KBM-7 (cell line): ENCODE data around the gene SLAMF7.
A peak's percentile ranks its signal among the peaks of the same experiment; 100 is the strongest.

ENCODE experiments used
- DNase-seq: peaks from one replicate; pipeline ENCODE4 v3.0.0-alpha.2; 2015
- in situ Hi-C: fragments of 300-500 bp; cut with MboI; formaldehyde crosslinking; loops from 2 replicates; pipeline ENCODE4 v1.14.3; 2020; ENCODE audit warnings: low sequenced_read_pairs, low pct_unique_long_range_greater_than_20kb, mixed read lengths

SLAMF7 gene

DNA sequence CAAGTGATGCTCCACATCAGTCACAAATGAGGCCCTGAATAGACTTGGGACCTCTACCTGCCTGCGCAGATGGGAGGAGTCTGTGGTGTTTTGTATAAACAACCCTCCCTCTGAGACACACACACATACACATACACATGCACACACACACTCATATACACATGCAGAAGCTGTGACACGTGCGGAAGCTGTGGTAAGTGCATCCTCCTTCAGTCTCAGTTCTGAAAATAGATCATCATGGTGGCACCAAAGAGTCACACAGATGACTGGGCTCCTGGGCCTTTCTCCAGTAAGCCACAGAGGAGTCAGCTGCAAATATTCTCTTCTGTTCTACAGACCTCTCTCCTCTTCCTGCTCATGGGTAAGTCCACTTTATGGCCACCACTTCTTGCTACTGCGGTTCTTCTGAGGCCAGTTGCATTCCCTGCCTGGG, 56.9 kb downstream of the SLAMF7 start, which contains the start of gene LY9:
LY9 (plus strand) TSS at position 224 of the 433 bp plus-strand sequence; CDS start at position 238, 14 bp downstream.
- peak; percentile 43 for DNase-seq

DNA sequence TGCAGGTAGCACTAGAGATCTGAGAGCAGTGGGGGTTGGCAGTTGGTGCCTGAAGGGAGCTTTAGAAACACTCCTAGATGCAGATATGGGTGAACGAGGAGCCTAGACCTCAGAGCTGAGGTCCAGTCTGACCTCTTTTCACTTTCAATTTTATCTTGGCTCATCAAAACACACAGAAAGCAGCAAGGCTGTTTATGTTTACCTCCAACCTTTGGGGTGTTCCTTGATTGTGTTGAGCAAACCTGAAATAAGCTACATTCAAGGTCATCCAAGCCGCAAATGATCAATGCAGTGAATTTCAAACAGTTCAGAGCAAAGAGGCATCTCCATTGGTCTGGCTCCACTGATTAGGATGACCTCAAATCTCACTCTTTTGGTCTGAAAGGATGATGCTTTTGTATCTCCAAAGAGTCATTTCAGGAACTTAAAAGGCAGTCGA, 58.2 kb downstream of the SLAMF7 start:
- in situ Hi-C loops = no loop called here
- no peak for DNase-seq

More for the DNA sequence above, 56.9 kb downstream of the SLAMF7 start, which contains the start of gene LY9:
- in situ Hi-C loops = no loop called here

DNA sequence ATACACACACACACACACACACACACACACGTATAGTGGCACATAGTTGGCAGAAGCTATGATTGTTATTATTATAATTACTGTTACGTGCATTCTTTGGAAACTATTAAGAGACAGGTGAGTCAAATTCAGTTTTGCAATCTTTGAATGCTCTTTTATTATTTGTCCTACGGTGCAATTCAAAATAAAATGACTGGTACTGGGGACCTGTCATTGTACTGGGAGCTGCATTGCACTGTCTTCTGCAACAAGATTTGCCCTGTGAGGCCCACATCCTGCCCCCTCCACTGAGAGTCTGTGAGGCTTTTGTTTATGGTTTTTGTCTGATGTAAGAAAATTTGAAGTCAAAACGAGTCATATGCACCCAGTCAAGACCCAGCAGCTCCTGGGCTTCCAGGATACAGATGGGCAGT, 58.8 kb downstream of the SLAMF7 start:
- no peak for DNase-seq
- in situ Hi-C loops = no loop called here

DNA sequence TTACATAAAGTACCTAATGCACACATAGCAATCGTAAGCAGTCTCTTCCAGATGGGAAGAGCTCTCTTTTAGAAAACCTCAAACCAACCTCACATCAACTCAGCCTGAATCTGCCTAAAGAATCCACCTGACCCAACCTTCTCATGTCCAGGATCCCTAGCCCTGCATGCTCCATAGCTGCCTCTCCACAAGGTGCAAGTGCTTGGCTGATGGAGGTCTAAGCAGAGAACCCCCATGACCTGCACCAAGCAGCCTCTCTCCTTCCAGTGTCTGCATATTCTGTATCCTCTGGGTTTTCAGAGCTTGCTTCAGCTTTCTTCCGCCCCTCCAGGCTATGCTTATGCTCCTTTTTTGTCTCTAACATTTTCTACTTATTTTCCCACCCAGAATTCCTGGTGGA, 59.4 kb downstream of the SLAMF7 start:
- in situ Hi-C loops = no loop called here
- no peak for DNase-seq

DNA sequence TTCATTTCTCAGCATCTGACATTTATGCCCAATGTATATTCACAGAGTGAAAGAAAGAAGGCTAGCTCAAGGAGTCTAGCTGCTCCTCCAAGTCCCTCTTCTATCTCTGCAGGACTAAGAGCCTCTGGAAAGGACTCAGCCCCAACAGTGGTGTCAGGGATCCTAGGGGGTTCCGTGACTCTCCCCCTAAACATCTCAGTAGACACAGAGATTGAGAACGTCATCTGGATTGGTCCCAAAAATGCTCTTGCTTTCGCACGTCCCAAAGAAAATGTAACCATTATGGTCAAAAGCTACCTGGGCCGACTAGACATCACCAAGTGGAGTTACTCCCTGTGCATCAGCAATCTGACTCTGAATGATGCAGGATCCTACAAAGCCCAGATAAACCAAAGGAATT, 60.6 kb downstream of the SLAMF7 start:
- DNase-seq = no peak
- in situ Hi-C loops = no loop called here

DNA sequence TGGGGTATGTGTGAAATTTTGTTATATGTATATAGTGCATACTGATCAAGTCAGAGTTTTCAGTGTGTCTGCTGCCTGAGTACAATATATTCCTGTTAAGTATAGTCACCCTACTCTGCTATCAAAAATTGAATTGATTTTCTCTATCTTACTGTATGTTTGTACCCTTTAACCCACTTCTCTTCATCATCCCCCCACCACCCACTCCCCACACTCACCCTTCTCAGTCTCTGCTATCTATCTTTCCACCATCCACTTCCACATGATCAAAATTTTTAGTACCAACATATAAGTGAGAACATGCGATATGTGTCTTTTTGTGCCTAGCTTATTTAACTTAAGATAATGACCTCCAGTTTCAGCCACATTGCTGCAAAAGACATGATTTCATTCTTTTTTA, 61.1 kb downstream of the SLAMF7 start:
- no peak for DNase-seq
- in situ Hi-C loops = no loop called here

DNA sequence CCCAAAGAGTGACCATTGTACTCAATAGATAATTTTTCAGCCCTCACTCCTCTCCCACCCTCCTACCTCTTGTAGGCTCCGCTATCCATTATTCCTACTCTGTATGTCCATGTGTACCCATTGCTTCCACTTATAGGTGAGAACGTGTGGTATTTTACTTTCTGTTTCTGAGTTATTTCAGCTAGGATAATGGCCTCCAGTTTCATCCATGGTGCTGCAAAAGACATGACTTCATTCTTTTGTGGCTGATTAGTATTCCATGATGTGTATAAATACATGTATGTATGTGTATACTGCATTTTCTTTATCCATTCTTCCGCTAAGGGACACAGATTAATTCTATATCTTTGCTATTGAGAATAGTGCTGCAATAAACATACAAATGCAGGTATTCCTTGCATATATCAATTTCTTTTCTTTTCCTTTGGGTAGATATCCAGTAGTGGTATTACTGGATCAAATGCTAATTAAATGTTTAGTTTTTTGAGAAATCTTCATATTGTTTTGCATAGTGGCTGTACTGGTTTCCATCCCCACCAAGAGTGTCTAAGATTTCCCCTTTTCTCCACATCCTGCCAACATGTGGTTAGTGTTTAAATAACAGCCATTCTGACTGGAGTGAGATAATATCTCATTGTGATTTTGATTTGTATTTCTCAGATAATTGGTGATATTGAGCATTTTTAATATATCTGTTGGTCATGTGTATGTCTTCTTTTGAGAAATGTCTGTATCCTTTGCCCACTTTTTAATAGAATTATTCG, 61.8 kb downstream of the SLAMF7 start:
- DNase-seq = peak; percentile 24
- in situ Hi-C loops = no loop called here

DNA sequence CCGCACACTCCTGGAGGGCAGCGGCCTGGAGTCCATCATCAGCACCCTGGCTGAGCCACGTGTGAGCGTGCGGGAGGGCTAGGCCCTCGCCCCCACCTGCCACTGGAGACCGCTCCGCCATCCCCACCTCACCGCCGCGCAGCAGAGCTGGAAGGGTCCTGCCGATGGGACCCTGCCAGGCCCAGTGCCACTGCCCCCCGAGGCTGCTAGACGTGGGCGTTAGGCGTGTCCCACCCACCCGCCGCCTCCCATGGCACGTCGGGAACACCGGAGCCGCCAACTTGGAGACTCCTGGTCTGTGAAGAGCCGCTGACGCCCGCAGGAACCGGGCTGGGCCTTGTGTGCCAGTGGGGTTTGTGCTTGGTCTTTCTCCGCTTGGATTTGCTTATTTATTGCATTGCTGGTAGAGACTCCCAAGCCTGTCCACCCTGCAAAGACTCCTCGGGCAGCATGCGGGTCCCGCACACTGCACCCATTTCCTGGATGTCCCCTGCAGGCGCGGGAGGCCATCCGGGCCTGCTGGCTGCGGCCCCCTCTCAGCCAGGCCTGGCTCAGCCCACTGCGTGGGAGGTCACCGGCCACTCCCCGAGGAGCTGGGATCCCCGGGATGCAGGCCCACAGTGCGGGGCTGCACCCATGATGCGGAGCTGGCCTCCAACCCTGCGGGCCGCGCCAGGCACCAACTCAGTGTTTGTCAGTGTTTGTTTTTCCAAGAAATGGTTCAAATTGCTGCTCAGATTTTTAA, 63.0 kb downstream of the SLAMF7 start:
- no peak for DNase-seq
- in situ Hi-C loops = no loop called here
